CD4-positive, alpha-beta T cell treated with Interleukin-1 beta for 1 hour (primary cell): ENCODE measurements around the gene MAPK1IP1L.
"Not testable (repeated sequence)": the region's sequence is repeated elsewhere in the genome, so short reads cannot be mapped to it uniquely, and the experiment has no call there.

Experiments used
- DNase-seq, 2 donors: peaks; one replicate each; pipeline ENCODE4 v3.0.0-alpha.2; 2020 to 2022

MAPK1IP1L gene

DNA sequence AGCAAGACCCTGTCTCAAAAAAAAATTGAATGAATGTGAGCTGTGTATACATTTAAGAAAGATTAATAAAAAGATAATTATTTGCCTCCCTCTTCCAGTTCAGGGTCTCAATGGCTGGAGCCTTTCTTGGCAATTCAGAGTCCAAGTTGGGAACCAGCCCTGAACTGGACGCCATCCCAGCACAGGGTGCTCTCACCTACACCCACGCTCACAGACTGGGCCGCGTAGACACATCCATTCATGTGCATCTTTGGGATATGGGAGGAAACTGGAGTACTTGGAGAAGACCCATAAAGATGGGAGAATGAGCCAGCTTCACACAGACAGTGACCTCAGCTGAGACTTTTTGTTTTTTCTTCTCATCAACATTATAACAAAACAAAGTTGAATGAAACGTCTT, 6.5 kb downstream of the MAPK1IP1L start:
- no peak for DNase-seq

DNA sequence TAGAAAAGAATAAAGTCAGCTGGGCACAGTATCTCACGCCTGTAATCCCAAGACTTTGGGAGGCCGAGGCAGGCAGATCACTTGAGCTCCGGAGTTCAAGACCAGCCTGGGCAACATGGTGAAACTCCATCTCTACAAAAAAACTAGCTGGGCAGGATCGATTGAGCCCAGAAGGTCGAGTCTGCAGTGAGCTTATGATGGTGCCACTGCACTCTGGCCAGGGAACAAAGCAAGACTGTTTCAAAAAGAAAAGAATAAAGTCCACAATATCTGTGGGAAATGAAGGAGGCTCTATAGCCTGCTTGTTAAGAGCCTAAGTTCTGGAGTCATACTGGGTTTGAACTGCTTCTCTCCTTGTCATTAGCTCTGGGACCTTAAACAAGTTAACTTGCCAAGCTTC, 7.9 kb downstream of the MAPK1IP1L start:
- no peak for DNase-seq

GRCh38 chr14:55062517-55063351, 11.3 kb downstream of the MAPK1IP1L start:
- no peak for DNase-seq

DNA sequence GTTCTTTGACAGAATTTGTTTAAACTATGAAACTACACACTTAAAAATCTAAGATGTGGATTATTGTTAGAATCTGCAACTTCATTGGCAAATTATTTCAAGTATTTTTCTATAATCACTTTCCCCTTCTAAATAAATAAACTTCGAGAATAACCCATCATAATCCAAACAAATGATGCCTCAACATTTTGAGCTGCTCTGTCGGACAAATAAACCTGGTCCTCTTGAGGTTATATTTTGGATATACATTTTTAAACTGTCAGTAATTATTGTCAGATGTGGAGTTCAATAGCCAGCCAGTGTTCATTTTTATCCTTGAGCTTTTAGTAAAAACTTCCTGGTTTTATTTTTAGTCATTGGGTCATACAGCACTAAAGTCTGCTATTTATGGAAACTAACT, 13.4 kb downstream of the MAPK1IP1L start:
- DNase-seq: not testable (repeated sequence)

- DNase-seq: no peak
Observed at GRCh38 chr14:55065411-55065810, 14.0 kb downstream of the MAPK1IP1L start.

- no peak for DNase-seq
Observed at GRCh38 chr14:55066223-55066622, 14.8 kb downstream of the MAPK1IP1L start.

GRCh38 chr14:55070981-55071411, 19.5 kb downstream of the MAPK1IP1L start:
- no peak for DNase-seq

DNA sequence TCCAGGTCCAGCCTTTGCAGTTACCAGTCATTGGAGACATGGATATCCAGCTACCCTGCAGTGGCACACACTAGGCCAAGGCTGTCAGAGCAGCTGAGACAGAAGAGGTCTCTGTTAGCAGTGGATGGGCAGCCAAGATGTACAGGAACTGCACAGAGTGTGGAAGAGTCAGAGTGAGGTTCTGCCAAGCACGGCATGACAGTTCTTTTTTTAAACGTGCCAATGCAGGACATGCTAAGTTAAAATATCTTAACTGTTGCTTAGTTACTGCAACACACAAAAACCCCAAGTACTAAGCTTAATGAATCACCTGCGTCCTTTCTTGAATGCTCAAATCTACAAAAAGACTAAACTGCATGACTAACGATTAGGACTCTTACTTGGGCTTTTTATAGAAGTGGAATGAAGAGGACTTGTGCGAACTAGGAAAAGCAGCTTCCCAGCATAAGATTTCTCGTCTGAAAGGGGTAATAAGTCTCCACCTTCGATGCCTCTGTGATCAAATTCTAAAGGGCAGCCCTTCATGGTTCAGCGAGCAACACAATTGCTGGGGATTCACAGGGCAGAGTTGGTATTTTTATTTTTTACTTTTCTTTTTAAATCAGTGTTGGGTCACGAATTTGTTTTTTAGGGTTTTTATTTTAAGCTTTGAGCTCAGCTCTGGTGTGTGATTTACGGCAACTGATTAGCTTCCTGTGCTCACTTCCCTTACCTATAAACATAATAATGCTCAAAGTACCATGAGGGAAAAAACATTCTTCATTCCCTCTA, 20.6 kb downstream of the MAPK1IP1L start:
- DNase-seq: peak; percentile 31 to 34

GRCh38 chr14:55073856-55074255, 22.4 kb downstream of the MAPK1IP1L start:
- DNase-seq: no peak

DNA sequence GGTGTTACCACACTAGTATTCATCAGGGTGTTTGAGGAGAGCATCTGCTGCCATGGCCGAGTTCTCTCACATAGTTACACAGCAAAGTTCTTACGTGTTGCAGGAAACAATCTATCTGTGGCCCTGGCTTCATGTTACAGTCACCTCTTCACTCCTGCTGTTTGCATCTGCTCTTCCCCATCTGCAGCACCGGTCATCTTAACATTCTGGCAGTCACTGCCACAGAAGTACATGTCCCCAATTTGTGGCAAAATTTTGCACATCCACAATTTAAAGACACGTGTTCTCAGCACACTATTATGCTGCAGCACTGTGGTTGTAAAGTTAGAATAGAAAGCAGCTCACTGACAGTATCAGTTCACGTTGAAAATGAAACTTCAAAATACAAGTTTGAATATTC, 23.2 kb downstream of the MAPK1IP1L start:
- no peak for DNase-seq

- DNase-seq: no peak
Observed at GRCh38 chr14:55075628-55076175, 24.3 kb downstream of the MAPK1IP1L start.

- DNase-seq: peak; percentile 16 to 36
Observed at GRCh38 chr14:55077170-55078151, 26.0 kb downstream of the MAPK1IP1L start.

- DNase-seq: not testable (repeated sequence)
Observed at GRCh38 chr14:55079961-55080360, 28.5 kb downstream of the MAPK1IP1L start.

DNA sequence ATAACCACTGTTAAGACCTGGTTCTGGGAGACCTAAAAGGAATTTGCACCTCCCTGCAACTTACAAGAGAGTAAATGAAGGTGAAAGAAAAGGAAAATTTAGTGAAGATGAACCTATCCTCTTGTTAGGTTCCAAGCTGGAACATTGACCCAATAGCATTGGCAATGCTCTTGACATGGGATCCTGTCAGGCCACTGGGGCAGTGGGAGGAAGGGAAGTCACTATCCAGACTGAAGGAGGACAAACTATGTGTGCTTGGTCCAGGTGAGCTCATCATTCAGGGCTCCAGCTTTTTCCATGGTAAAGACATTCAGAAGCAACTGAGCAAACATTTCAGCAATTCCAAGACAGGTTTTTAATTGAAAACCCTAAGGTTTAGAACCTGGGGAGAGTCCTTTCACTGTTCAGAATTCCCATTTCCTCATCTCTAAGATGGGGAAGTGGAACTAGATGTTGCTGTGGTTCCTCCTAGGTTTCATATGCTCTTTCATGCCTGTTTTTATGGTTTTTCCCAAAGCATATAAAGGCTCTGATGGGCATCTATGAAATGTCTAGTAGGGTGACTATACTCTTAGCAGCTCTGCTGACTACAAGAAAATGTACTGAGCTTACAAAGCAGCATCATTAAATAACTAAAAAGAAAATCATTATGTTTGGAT, 33.1 kb downstream of the MAPK1IP1L start:
- no peak for DNase-seq

- no peak for DNase-seq
Observed at GRCh38 chr14:55085060-55085660, 33.7 kb downstream of the MAPK1IP1L start.

GRCh38 chr14:55086938-55087337, 35.5 kb downstream of the MAPK1IP1L start:
- DNase-seq: no peak

GRCh38 chr14:55088356-55088755, 36.9 kb downstream of the MAPK1IP1L start:
- DNase-seq: no peak

DNA sequence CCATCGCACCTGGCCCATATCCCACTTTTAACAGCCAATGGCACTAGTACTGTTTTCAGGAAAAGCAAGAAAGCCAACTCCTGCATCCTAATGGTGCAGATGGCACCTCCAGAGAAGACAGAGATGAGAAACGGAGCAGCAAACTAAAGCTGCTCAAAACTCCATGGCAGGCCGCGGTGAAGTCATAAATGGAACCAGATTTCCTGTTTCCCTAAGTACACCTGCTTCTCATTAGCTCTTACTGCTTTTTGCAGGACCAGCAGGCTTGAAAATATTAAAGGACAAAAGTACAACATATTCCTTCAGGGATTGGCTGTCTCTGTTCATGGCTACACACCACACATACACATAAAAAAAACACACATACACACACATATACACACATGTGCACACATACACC, 40.9 kb downstream of the MAPK1IP1L start:
- no peak for DNase-seq

GRCh38 chr14:55094292-55095157, 43.1 kb downstream of the MAPK1IP1L start:
- no peak for DNase-seq

GRCh38 chr14:55097881-55098560, 46.6 kb downstream of the MAPK1IP1L start:
- peak; percentile 47 to 48 for DNase-seq
